EH (cell line): Measurements from ENCODE around the gene CHCHD3.

Source experiments
- DNase-seq: peaks from one replicate; pipeline ENCODE4 v3.0.0-alpha.2; 2015; ENCODE audit warnings: low read depth

CHCHD3 gene

DNA sequence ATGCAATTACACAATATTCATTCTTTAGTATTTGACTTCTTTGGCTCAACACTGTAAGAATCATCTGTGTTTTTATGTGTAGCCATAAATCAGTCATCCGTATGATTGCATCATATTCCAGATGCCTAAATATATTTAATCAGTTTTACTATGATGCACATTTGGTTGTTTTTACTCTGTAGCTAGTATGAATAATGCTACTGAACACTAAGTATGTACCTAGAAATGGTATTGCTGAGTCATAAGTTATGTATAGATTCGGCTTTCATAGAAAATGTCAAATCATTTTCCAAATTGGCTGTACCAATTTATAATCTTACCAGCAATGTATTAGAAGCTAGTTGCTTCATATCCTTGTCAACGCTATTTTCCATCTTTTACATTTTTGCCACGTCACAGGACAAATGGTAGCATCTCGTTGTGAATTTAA is 308.3 kb downstream of the CHCHD3 start:
- peak; percentile 81 for DNase-seq

DNA sequence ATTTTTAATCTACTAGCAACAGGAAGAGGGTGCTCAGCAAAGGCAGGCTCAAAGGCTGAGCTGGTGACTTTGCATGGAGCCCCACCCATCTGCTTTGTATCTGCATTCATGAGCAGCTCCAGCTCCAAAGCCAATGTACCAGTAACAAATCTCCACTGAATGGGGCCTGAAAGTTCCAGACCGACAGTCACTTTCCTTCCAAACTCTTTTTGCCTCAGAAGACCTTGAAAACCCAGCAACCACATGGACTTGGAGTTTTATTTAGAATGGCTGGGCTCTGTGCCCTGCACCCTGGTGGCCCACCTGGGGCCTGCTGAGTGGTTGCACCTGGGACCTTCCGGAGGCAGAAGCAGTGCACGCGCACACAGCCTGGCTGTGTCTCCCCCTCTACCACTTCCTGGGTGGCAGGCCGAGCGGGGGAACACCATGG is 310.6 kb downstream of the CHCHD3 start:
- DNase-seq, result no peak

DNA sequence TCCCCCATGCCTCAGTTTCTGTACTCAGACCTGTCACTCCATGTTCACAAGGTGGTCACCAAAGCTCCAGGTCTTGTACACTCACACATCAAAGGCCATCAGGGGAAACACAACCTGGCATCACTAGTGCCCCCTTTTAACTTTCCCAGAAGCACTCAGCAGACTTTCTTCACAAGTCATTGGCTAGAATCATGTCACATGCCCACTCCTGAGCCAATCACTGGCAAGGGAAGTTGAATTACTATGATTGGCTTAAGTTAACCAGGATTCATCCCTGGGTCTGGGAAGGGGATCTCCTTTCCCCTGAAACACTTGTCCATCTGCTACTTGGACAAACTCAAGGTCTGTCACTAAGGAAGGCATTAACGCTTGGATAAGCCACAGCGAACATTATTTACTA is 311.8 kb downstream of the CHCHD3 start:
- no peak for DNase-seq

DNA sequence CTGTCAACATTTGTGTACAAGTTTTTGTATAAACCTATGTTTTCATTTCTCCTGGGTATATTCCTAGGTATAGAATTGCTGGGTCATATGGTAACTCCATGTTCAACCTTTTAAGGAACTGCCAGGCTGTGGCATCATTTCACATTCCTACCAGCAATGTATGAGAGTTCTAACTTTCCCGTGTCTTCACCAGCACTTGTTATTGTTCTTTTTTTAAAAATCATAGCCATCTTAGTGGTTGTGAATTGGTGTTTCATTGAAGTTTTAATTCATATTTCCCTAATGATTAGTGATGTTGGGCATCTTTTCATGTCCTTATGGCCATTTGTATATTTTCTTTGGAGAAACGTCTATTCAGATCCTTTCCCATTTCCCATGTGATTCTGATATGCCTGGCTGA is 312.6 kb downstream of the CHCHD3 start:
- no peak for DNase-seq

DNA sequence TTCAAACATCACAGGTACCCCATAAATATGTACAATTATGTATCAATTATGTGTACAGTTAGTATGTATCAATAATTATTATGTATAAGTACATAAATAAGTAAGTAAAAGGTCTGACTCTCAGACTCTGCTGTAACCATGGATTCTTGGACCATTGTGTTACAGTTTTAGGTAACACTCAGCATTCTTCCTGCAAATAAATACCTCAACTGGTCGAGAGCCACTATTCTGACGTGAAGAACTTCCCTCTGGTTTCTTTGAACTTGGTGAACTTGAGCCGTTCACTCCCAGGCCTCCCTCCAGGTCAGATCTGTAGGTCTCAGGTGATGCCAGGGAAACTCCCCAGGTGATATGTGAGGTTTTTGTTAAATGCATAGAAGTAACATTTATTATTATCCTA is 313.8 kb downstream of the CHCHD3 start:
- no peak for DNase-seq

DNA sequence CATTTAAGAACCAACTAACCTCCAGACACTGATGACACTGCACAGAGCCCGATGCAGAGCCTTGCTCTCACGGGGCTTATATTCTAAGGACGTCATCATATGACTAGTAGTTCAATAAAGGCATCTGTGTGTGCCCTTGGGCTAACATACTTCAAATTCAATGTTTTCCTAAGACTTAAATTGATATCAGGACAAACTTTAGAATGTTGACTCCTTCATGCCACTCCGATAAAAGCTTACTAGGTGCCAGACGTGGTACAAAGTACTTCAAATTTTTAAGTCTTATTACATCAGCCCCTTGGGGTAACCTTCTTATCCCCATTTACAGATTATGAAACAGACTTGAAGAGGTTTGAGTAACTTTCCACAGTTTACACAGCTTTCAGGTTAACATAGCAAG is 314.5 kb downstream of the CHCHD3 start:
- DNase-seq, result no peak

DNA sequence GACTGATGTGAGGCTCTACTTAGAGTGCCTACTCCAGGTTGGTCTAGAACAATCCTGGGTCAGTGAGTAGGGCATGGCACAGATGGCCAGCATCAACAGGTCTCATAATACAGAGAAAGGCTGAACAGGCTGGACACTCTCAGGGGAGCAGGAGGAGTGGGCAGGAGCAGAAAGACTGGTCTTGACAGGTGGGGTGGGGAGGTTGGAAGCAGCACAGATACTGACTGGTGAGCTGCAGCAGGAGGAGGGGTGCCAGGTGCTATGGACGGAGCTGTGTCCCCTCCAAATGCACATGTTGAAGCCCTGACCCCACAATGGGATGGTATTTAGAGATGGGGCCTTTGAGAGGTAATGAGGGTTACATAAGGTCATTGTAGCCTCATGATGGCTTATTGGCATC is 315.2 kb downstream of the CHCHD3 start:
- DNase-seq, result no peak

DNA sequence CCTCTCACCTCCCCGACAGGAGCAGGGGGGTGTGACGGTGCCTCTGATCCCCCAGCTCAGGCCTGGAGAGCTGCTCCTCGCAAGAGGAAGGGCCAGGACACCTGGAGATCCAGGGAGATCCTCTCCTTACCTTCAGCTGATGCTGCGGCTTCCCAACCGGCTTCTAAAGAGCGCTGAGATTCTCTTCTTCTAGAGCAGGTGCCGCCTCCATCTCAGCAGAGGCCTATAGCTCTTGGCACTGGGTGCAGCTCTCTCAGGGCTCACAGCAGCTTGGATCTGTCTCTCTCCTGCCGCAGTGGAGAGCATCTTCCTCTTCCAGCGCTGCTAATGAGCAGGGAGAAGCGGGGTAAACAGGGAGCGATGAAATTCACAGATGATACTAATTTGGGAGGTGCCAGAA is 316.0 kb downstream of the CHCHD3 start:
- DNase-seq, result no peak

DNA sequence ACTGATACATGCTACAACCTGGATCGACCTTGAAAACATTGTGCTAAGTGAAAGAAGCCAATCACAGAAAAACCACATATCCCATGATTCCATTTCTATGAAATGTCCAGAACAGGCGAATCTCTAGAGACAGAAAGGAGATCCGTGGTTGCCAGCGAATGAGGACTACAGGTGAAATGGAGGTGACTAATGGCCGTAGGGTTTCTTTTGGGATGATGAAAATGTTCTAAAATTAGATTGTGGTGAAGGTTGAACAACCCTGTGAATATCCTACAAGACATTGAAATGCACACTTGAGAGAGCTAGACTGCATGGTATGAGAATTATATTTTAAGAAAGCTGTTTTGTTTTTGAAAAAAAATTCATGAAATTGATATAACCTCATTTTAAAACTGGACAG is 317.1 kb downstream of the CHCHD3 start:
- no peak for DNase-seq

DNA sequence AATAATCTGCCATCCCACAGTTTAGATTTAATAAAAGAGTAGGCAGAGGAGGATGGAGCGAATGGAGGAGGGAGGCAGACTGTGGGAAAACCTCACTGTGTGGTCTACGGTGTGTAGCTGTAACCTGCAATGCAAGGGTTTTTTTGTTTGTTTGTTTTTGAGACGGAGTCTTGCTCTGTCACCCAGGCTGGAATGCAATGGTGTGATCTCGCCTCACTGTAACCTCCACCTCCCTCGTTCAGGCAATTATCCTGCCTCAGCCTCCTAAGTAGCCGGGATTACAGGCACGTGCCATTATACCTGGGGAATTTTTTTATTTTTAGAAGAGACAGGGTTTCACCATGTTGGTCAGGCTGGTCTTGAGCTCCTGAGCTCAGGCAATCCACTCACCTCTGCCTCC is 321.0 kb downstream of the CHCHD3 start:
- DNase-seq, result no peak

DNA sequence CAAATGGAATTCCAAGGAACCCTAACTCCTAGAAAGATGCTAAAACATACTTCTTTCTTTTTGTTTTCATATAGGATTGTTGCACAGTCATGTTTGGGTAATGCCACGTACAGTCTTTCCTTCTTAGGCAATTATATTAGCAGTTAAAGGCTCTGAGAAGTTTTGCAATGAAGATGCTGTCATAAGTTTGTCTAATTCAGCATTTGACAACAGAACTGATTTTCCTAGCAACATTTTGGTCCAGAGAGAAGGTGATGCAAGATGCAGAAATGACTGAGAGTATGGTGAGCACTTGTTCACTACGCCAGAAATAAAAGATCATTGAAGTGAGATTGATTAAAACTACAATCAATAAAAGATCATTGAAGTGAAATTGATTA is 321.7 kb downstream of the CHCHD3 start:
- peak; percentile 12 for DNase-seq

DNA sequence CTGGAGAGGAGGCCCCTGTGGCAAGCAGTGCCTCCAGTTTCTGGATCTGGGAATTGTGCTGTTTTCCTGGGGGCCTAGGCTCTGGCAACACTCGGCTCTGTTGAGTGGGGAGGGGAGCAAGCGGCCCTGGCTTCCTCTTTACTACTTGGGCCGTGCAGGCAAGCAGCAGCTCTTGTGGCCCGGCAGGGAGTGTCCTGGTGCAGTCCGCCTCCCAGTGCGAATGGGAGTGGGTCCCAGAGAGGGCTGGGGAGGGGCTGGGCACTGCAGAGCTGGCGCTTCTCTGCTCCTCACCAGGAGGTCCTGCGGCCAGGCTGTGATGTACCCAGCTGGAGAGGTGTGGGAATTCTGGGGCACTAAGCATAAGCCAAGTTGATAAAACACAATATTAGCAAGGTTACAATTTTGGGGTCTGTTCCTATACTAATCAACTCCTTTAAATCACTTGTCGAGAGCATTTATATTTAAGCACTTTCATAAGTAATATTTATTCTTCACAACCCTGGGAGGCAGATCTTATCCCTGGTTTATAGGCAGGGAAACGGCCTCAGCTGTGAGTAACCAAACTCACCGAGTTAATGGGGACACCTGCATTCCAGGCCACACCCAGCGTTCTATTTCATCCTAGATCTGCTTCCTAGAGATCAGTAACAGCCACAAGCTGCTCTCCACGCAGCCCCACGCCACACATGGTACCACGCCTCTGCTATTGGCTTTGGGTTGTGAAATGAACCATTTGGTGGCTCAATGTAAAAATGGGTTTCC is 322.2 kb downstream of the CHCHD3 start:
- no peak for DNase-seq

DNA sequence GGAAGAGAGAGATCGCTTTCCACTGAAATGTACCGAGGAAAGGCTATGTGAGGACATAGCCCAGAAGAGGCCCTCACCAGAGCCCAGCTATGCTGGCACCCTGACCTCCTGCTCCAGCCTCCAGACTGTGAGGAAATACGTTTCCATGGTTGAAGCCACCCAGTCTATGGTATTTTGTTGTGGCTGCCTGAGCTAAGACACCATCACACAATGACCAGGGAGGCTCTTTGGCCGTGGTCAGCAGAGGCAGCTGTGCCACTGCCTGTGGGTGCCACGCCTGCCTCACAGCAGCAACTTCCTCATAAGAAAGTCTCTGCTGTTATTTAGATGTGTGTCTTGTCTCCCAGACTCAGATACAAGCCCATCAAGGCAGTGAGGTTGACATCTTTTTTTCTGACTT is 322.9 kb downstream of the CHCHD3 start:
- no peak for DNase-seq

DNA sequence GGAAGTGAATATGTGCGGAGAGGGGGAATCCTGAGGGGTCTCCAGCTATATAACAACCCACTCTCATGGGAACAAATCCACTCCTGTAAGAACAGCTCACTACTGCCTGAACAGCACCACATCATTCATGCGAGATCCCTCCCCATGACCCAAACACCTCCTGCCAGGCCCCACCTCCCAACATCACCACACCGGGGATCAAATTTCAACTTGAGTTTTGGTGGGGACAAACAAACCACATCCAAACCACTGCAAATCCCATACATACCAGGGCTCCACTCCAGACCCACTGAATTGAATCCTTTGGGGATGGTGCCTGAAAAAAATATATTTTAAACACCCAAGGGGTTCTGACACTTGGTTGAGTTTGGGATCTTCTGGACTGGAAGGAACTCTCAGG is 324.1 kb downstream of the CHCHD3 start:
- peak; percentile 54 for DNase-seq

DNA sequence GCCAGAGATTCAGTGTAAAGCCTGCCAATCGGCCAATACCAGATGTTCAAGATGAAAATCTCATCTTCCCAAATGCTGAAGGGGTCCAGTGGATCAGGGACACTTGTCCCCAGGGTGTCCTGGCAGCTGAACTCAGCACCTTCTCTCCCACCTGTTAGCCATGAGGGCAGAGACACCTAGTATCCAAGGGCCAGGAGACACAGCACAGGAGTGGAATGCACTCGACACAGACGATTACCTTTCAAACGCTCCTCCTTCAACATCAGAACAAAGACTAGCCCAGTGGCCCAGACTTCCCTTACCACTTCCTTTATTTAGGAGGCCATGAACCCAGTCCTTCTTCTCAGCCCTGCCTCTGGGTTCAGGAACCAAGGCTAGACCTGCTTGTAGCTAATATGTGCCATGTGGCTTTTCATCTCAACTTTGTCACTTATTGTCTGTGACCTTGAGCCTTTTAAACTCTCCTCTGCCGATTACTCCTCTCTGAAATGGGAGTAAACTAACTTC is 325.4 kb downstream of the CHCHD3 start:
- no peak for DNase-seq

DNA sequence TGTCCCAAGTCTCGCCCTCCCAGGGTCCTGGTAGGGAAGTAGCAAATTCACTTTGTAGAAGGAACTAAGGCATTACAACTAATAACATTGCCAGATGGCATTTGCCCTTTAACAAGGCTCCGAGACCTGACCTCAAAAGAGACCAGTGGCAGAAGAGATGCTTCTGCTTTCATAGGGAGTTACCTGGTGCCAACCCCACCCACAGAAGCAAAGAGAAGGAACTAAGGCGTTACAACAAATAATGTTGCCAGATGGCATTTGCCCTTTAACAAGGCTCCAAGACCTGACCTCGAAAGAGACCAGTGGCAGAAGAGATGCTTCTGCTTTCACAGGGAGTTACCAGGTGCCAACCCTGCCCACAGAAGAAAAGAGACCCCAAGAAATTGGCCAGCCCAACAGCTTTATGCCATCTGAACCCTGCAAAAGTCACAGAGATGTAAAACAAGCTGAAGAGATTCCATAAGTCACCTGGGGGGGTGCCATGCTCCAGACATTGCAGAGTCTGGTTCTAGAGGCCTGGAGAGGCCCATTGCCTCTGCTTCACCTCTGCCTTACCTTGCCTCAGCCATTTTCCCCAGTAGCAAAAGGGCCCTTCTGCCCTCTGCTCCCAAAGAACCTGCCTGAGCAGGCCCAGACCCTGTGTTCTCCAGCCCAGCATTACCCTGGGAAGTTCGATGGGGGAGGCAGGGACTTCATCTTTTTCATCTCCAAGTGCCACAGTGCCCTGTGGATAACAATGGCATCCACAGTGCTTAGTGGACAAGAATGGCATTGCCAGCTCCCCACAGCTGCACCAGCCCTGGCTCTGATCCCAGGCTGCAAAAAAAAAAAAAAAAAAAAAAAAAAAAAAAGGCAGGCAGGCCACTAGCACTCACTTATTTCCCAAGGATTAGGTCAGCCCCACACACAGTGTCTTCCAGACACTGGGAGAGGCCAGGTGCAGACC is 326.1 kb downstream of the CHCHD3 start:
- DNase-seq, result peak; percentile 36

DNA sequence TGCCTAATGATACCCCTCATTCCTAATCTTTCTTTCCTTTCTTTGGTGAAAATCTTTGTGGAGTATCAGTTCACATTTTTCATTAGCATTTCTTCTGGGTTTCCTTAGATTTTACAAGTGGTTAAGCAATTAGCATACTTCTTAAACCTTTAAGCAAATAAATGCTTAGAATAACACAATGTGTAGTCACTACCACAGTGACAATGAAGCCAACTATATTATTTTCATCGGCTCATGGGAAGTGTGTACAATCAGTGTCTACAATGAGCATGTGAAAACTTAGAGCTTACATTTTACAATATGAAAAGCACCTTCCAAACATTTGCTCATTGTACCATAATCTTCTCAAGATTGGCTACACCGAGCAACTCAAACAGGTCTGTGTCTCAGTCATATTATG is 329.5 kb downstream of the CHCHD3 start:
- DNase-seq, result peak; percentile 69

DNA sequence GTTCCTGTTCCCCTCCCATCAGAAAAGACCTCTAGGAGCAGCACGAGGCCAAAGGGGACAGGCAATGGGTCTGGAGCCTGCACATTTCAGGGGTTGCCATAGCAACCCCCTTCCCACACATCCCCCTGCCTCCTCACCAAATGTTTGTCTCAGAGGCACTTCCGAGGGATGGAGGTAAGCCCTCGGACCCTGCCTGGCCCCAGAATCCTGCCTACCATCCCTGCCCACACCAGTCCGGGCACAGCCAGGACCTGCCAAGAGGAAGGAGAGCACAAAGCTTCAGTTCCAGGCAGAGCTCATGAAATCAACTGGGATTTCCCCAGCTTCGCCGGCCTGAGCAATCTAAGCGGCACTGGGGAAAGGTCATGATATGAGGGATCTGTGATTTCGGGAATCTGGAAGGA is 330.6 kb downstream of the CHCHD3 start:
- no peak for DNase-seq

DNA sequence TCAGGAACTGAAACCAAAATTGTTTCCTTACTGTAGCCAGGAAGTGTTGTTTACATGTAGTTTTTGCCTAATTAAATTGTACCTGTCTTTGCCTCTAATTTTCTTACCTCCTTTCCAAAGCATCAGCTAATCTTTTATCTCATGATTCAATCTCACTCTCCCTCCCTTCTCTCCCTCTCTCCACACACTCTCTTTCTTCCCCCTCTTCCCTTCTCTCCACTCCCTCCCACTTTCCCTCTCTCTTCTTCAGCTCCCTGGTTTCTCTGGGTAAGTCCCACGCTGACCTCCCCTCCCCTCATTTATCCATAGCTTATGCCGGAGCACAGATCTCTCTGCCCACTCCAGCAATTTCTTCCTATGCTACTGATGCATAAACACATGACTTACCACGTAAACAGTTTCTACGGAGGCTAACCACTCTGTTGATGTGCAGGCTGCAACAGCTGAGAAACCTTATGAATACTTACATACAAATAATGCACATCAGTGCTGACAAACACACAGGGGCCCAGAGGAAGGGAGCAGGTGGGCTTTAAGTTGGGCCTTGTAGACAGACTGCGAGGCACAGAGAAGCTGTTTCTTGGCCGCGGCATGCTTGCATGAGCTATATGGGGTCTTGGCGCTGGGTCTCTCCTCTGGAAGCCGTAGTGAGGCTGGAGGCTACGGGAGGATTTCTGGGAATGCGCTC is 331.2 kb downstream of the CHCHD3 start:
- no peak for DNase-seq

DNA sequence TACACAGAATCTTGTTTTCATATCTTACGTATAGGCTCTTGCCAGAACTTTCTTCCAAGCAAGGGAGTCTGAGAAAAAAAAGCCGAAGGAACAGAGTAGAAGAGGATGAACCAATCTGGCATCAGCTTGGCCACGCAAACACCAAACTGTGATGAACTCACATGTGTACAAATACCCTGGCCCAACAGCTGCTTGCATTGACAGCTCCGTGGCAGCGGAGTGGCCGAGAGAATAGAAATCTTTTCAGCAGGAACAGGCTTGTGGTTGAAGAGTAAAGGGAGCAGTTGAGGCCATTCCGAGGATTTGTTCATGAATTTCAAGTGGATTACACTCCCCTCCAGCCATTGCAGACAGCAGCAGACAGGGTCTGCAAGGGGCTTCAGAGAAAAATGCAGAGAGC is 331.8 kb downstream of the CHCHD3 start:
- no peak for DNase-seq

DNA sequence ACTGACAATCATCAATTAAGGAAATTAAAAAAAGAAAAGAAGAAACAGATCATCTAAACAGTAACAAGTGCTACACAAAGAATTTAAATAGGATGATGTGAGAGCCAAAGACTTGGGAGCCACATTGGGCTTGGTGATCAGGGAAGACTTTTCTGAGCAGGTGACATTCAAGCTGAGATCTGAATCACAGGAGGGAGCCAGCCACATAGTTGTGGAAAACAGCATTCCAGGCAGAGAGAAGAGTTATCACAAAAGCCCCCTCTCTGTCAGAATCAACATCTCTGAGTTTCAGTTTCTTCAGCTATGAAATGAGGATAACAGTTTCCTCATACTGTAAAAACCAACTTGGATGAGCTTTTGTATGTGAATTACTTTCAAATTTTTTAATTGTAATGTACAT is 336.4 kb downstream of the CHCHD3 start:
- DNase-seq, result no peak

DNA sequence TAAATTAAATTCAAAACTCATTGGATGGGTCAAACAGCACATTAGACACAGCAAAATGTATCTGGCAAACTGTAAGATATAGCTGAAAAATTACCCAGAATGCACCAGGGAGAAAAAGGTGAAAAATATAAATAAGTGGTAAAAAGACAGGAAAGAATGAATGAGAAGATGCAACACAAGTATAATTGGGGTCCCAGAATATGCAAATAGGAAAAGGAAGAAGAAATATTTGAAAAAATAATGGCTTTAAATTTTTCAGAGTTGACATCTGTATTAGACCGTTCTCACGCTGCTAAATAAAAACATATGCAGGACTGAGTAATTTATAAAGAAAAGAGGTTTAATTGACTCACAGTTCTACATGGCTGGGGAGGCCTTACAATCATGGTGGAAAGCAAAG is 337.9 kb downstream of the CHCHD3 start:
- no peak for DNase-seq
